A549 (cell line): Measurements from ENCODE around the gene SOCS4. TPM values are rescaled to one million over a fixed set of nuclear protein-coding genes. Genes with fewer than 3 reads are reported as not detected.

ENCODE experiments used
- ATAC-seq, 2 experiments: fragments of 200-7000 bp in 1 of 2; fragments of >200 bp in 1 of 2; cut with Nextera tagmentation in 1 of 2; cut with Tn5 transposase in 1 of 2; 3 replicates each; pipeline versions ENCODE4 v1.8.0 to v1.9.1; 2018 to 2020; ENCODE audit warnings: mild to moderate bottlenecking in 1 of 2, moderate library complexity in 1 of 2
- CTCF ChIA-PET: fragments of 300-600 bp; sonication (Branson Sonifier 250); formaldehyde crosslinking; extraction: SDS; loops from one replicate; lab custom pipeline; 2021; ENCODE audit warnings: antibody characterized with exemption, inconsistent platforms; lab: Yijun Ruan, JAX
- POLR2A ChIA-PET: fragments of 350-600 bp; formaldehyde crosslinking; extraction: SDS; loops from one replicate; lab custom pipeline; 2021; ENCODE audit warnings: antibody characterized with exemption, inconsistent platforms; lab: Yijun Ruan, JAX
- DNase-seq, 2 experiments: peaks; one replicate each; pipeline versions ENCODE4 v3.0.0 to v3.0.0-alpha.2; 2011 to 2016; ENCODE audit warnings: low read depth in 1 of 2, low spot score in 1 of 2
- FAIRE-seq: peaks from 2 replicates; lab custom pipeline; 2011; peaks lifted over from hg19 to GRCh38; lab: Jason Lieb, UNC
- H3K27ac ChIP-seq, 2 experiments: fragments of >200 bp; sonication (Bioruptor Twin); formaldehyde crosslinking; 3 replicates each; pipeline ENCODE4 v1.5.1; 2016 to 2017
- H3K4me1 ChIP-seq: fragments of >200 bp; sonication (Bioruptor Twin); formaldehyde crosslinking; 3 replicates; pipeline ENCODE4 v1.6.1; 2016
- H3K4me2 ChIP-seq: fragments of >200 bp; sonication (Bioruptor Twin); formaldehyde crosslinking; 3 replicates; pipeline ENCODE4 v1.6.1; 2016
- H3K4me3 ChIP-seq: fragments of >200 bp; sonication (Bioruptor Twin); formaldehyde crosslinking; 3 replicates; pipeline ENCODE4 v1.5.1; 2016
- H3K9me3 ChIP-seq: fragments of >200 bp; sonication (Bioruptor Twin); formaldehyde crosslinking; 3 replicates; pipeline ENCODE4 v1.6.1; 2016
- CBX2 ChIP-seq: fragments of 200-600 bp; sonication (generic); IDR thresholded peaks from 2 replicates; pipeline ENCODE4 v1.6.1; 2016; ENCODE audit warnings: low read depth, mild to moderate bottlenecking, borderline replicate concordance
- CEBPB ChIP-seq, 2 experiments: fragments of >200 bp in 1 of 2; sonication (Bioruptor Twin) in 1 of 2; formaldehyde crosslinking in 1 of 2; IDR thresholded peaks; 2 replicates each; pipeline ENCODE4 v1.6.1; 2012 to 2016
- HEYL ChIP-seq: fragments of 250-450 bp; sonication (Bioruptor Pico); IDR thresholded peaks from 2 replicates; pipeline ENCODE4 v1.8.0; 2021; ENCODE audit warnings: mild to moderate bottlenecking, moderate library complexity
- HMGXB4 ChIP-seq: fragments of 250-450 bp; sonication (Bioruptor Pico); IDR thresholded peaks from 2 replicates; pipeline ENCODE4 v1.5.0; 2021; ENCODE audit warnings: mild to moderate bottlenecking, moderate library complexity, borderline replicate concordance
- HOXA7 ChIP-seq: fragments of 250-450 bp; sonication (Bioruptor Pico); IDR thresholded peaks from 2 replicates; pipeline ENCODE4 v1.5.0; 2020; ENCODE audit warnings: mild to moderate bottlenecking, moderate library complexity
- JUNB ChIP-seq: fragments of >200 bp; sonication (Bioruptor Twin); formaldehyde crosslinking; IDR thresholded peaks from 2 replicates; pipeline ENCODE4 v1.6.1; 2016
- MAFK ChIP-seq: fragments of 450-650 bp; IDR thresholded peaks from 2 replicates; pipeline ENCODE4 v1.6.1; 2014; ENCODE audit not compliant: partially characterized antibody
- MAX ChIP-seq: IDR thresholded peaks from 2 replicates; pipeline ENCODE4 v1.6.1; 2012
- NPAS2 ChIP-seq: fragments of 250-450 bp; sonication (Bioruptor Pico); IDR thresholded peaks from 2 replicates; pipeline ENCODE4 v1.8.0; 2022; ENCODE audit warnings: mild to moderate bottlenecking, moderate library complexity, borderline replicate concordance
- PBX3 ChIP-seq: IDR thresholded peaks from 2 replicates; pipeline ENCODE4 v1.6.1; 2012
- REST ChIP-seq: fragments of 200-600 bp; sonication (generic); IDR thresholded peaks from 2 replicates; pipeline ENCODE4 v1.6.1; 2016; ENCODE audit warnings: antibody characterized with exemption, mild to moderate bottlenecking, moderate library complexity
- SREBF2 ChIP-seq: fragments of 450-650 bp; IDR thresholded peaks from 2 replicates; pipeline ENCODE4 v1.6.1; 2014; ENCODE audit warnings: mild to moderate bottlenecking, moderate library complexity
- USF2 ChIP-seq: fragments of 450-650 bp; IDR thresholded peaks from 2 replicates; pipeline ENCODE4 v1.6.1; 2014; ENCODE audit warnings: antibody characterized with exemption
- ZC3H11A ChIP-seq: fragments of 450-650 bp; IDR thresholded peaks from 2 replicates; pipeline ENCODE4 v1.6.1; 2014; ENCODE audit warnings: antibody characterized with exemption, mild to moderate bottlenecking
- ZNF302 ChIP-seq: fragments of 250-450 bp; sonication (Bioruptor Pico); IDR thresholded peaks from 2 replicates; pipeline ENCODE4 v1.9.0; 2021; ENCODE audit warnings: inconsistent platforms, mild to moderate bottlenecking, moderate library complexity
- WGBS: methylation state at CpG from one replicate; pipeline ENCODE4 v1.1.6; 2017; ENCODE audit errors: missing lambda C conversion rate; 5-methylcytosine and 5-hydroxymethylcytosine counted together
- polyA plus RNA-seq, 4 experiments: library from polyadenylated mRNA; depleted of rRNA in 3 of 4; stranded (reverse); fragments of >200 nt; fragmentation: RNase III in 1 of 4; extraction: RNeasy Plus Mini Kit Qiagen cat#74134 plus additional on column Dnase treatment in 1 of 4; gene quantifications; 2 replicates in 3 of 4; 3 replicates in 1 of 4; pipeline ENCODE4 v1.2.3, GENCODE V29; 2011 to 2017

SOCS4 gene
- polyA plus RNA-seq, 2 of the 4 experiments (the other 2 are of a cell fraction), result 15.9 to 20.7 TPM

GRCh38 chr14:55045087-55045486, 18.1 kb downstream of the SOCS4 start (continued):
- TF ChIP-seq REST (no peak), CBX2 (no peak), USF2 (no peak), JUNB (no peak), HOXA7 (no peak), HEYL (no peak), ZC3H11A (no peak)

GRCh38 chr14:55047301-55048053, 20.4 kb downstream of the SOCS4 start:
- Histone ChIP-seq H3K4me3 (no peak overlapping the region), H3K4me1 (peaks cover 7% of the 10 kb centered on the region; the same call in 1 of the 3 replicates), H3K4me2 (no peak overlapping the region), H3K27ac (no peak overlapping the region), H3K9me3 (no peaks in the 10 kb centered on the region)
- TF ChIP-seq MAX, result no peak
- TF ChIP-seq ZNF302 (CRISPR knock-in tag), result no peak
- TF ChIP-seq USF2, result no peak
- TF ChIP-seq PBX3, result no peak
- TF ChIP-seq CEBPB (IDR thresholded peaks at IDR 0.05), result no peak
- no peak for TF ChIP-seq HMGXB4 (CRISPR knock-in tag)
- no peak for TF ChIP-seq NPAS2 (CRISPR knock-in tag)
- TF ChIP-seq SREBF2, result no peak
- no peak for TF ChIP-seq MAFK
- DNase-seq (no peak), ATAC-seq (no peak), FAIRE-seq (no peak)
- POLR2A ChIA-PET, result interaction anchor here (0.6 to 2.7 kb wide), 2 partner anchors 20 to 385 kb away, joined by 3 to 8 read pairs; partner anchors contain the start of genes SOCS4 and WDHD1
- CTCF ChIA-PET, result interaction anchor here (0.6 to 1.5 kb wide), 2 partner anchors 17 to 415 kb away, joined by 3 read pairs; no protein-coding TSS in a partner anchor
- 92% methylated on average over 5 of the region's 5 CpGs for WGBS
